Upper lobe of left lung (tissue), 4 donors: Measurements from ENCODE around the gene TMEM184B.

ENCODE experiments used
- POLR2A ChIP-seq, 4 donors: fragments of 450-650 bp; IDR thresholded peaks; one replicate each; pipeline ENCODE4 v1.5.1; 2016 to 2017; ENCODE audit warnings: antibody characterized with exemption in 4 of 4, mild to moderate bottlenecking in 2 of 4
- POLR2AphosphoS5 ChIP-seq, 2 donors: sonication (generic); formaldehyde crosslinking; IDR thresholded peaks; one replicate each; pipeline ENCODE4 v1.5.1; 2017; ENCODE audit warnings: antibody characterized with exemption in 2 of 2
- TF ChIP-seq, protein P1 (sequence below), 6 experiments: fragments of 450-650 bp in 4 of 6; fragments of 200-600 bp in 2 of 6; sonication (generic) in 2 of 6; IDR thresholded peaks; one replicate each; pipeline ENCODE4 v1.5.1; 2016 to 2019; ENCODE audit warnings: antibody characterized with exemption in 6 of 6

DNA sequence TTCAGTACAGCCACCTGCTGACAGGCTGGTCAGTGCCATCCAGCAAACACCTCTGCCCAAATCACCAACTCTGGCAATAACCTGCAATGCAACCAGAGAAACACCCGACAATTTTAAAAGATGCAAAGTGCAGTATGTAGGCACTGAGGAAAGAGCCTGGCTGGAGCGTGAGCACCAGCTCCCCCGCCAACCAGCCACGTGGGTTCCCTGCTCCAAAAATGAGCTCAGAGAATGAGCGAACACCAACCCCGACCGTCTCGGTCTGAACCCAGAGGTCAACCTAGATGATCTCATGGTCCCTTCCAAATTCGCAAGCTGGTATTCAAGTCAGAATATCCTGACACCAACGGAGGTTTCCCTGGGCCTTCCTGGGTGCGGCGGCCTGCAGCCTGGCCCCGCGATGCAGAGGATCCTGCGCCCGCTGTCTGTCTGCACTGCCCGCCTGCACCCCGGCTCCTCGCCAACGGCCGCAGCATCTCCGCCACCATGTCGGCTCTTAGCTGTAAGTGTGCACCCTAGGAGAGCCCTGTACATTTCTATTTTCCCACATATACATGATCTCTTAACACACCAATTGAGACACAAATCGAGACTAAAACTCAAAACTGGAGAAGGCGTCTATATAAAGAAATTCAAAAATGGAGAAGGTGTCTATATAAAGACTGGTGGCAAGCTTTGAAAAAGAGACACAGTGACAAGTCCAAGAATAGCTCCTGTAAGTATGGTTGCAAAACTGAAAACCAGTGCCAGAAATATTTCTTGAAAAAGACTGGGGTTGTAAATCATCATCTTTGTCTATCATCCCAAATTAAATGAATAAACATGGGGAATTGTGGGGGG is 22.8 kb downstream of the TMEM184B start:
- TF ChIP-seq, protein P1, sequence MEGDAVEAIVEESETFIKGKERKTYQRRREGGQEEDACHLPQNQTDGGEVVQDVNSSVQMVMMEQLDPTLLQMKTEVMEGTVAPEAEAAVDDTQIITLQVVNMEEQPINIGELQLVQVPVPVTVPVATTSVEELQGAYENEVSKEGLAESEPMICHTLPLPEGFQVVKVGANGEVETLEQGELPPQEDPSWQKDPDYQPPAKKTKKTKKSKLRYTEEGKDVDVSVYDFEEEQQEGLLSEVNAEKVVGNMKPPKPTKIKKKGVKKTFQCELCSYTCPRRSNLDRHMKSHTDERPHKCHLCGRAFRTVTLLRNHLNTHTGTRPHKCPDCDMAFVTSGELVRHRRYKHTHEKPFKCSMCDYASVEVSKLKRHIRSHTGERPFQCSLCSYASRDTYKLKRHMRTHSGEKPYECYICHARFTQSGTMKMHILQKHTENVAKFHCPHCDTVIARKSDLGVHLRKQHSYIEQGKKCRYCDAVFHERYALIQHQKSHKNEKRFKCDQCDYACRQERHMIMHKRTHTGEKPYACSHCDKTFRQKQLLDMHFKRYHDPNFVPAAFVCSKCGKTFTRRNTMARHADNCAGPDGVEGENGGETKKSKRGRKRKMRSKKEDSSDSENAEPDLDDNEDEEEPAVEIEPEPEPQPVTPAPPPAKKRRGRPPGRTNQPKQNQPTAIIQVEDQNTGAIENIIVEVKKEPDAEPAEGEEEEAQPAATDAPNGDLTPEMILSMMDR (IDR thresholded peaks at IDR 0.05), result no peak
- no peak for TF ChIP-seq POLR2AphosphoS5 (IDR thresholded peaks at IDR 0.05)
- TF ChIP-seq POLR2A (IDR thresholded peaks at IDR 0.05), result no peak
